CD4-positive, alpha-beta T cell (primary cell): Measurements from ENCODE around the gene AKAP8L. TPM values are rescaled to one million over a fixed set of nuclear protein-coding genes. Genes with fewer than 3 reads are reported as not detected.

Experiments used
- ATAC-seq: fragments of 200-7000 bp; cut with Tn5 transposase; one replicate; pipeline ENCODE4 v1.10.0; 2022; ENCODE audit warnings: mild to moderate bottlenecking; ENCODE audit not compliant: poor library complexity
- CTCF ChIA-PET: fragments of 350-600 bp; sonication (Branson Sonifier 250); formaldehyde crosslinking; loops from one replicate; lab custom pipeline; 2021; ENCODE audit warnings: antibody characterized with exemption, inconsistent platforms; lab: Charles Lee
- POLR2A ChIA-PET: fragments of 350-600 bp; sonication (Branson Sonifier 250); formaldehyde crosslinking; loops from one replicate; lab custom pipeline; 2021; ENCODE audit warnings: antibody characterized with exemption, inconsistent platforms; lab: Charles Lee
- DNase-seq, 14 experiments: peaks; one replicate each; pipeline ENCODE4 v3.0.0-alpha.2; 2013 to 2020; ENCODE audit warnings: mixed read lengths in 2 of 14
- H3K27ac ChIP-seq, 2 donors: one replicate each; pipeline versions ENCODE4 v1.5.1 to v1.7.0; 2013; ENCODE audit warnings: low read length in 2 of 2, low read depth in 1 of 2, mild to moderate bottlenecking in 1 of 2
- H3K27me3 ChIP-seq, 2 experiments: 1 replicate in 1 of 2; 2 replicates in 1 of 2; pipeline versions ENCODE4 v1.6.1 to v1.7.0; 2013; ENCODE audit warnings: low read length in 2 of 2, control low read depth in 1 of 2, mild to moderate bottlenecking in 1 of 2, moderate library complexity in 1 of 2; ENCODE audit not compliant: insufficient read depth in 2 of 2, control insufficient read depth in 1 of 2
- H3K36me3 ChIP-seq: one replicate; pipeline ENCODE4 v1.6.1; 2013; ENCODE audit warnings: low read length, control low read depth; ENCODE audit not compliant: insufficient read depth
- H3K4me1 ChIP-seq: one replicate; pipeline ENCODE4 v1.6.1; 2013; ENCODE audit warnings: low read length, control low read depth; ENCODE audit not compliant: insufficient read depth
- H3K4me3 ChIP-seq: one replicate; pipeline ENCODE4 v1.5.1; 2013; ENCODE audit warnings: mild to moderate bottlenecking, low read length, moderate library complexity
- H3K9me3 ChIP-seq, 2 experiments: 1 replicate in 1 of 2; 2 replicates in 1 of 2; pipeline versions ENCODE4 v1.6.1 to v1.7.0; 2013; ENCODE audit warnings: low read length in 2 of 2, mild to moderate bottlenecking in 2 of 2, control low read depth in 1 of 2, moderate library complexity in 1 of 2; ENCODE audit not compliant: control insufficient read depth in 1 of 2, insufficient read depth in 1 of 2
- H3K27ac Mint-ChIP-seq: one replicate; pipeline ENCODE4 v1.8.0; 2020; ENCODE audit warnings: mixed read lengths
- H3K27me3 Mint-ChIP-seq: one replicate; pipeline ENCODE4 v1.8.0; 2021; ENCODE audit warnings: mixed read lengths
- H3K36me3 Mint-ChIP-seq: one replicate; pipeline ENCODE4 v1.8.0; 2021; ENCODE audit warnings: low read depth, mixed read lengths
- H3K4me1 Mint-ChIP-seq: one replicate; pipeline ENCODE4 v1.8.0; 2021; ENCODE audit warnings: low read depth, mixed read lengths
- H3K4me3 Mint-ChIP-seq: one replicate; pipeline ENCODE4 v1.8.0; 2020; ENCODE audit warnings: mild to moderate bottlenecking, mixed read lengths
- H3K9me3 Mint-ChIP-seq: one replicate; pipeline ENCODE4 v1.8.0; 2020; ENCODE audit warnings: mixed read lengths
- CTCF ChIP-seq: fragments of 200-600 bp; IDR thresholded peaks from one replicate; pipeline ENCODE4 v1.8.0; 2022; ENCODE audit warnings: antibody characterized with exemption, mild to moderate bottlenecking
- intact Hi-C, 2 experiments: fragments of 100-400 bp; cut with DNase I in 1 of 2; cut with micrococcal nuclease in 1 of 2; formaldehyde crosslinking; loops; one replicate each; pipeline versions ENCODE4 v1.15.1 to v1.9.0; 2023 to 2025; cut with DNase I, micrococcal nuclease
- microRNA-seq: library from miRNA; unstranded; fragments of <30 nt; microRNA quantifications from one replicate; pipeline ENCODE4 v1.2.0, GENCODE V29; 2021; ENCODE audit warnings: borderline microRNAs expressed, borderline replicate concordance
- total RNA-seq, 174 experiments: library from RNA in 2 of 174; stranded (reverse) in 2 of 174; gene quantifications; one replicate each; pipeline ENCODE4 v1.2.3 and lab custom pipeline; 2021 to 2026

Gene AKAP8L
- total RNA-seq, 2 experiments from 2014 or later = 157 to 162 TPM

- peaks cover 57% of the 10 kb centered on the region for H3K4me1 ChIP-seq
- H3K27ac Mint-ChIP-seq = peak overlapping the region; percentile 88
- ChIA-PET CTCF (interaction anchor here (1.4 kb wide), 1 partner anchor 88 kb away, joined by 5 read pairs; the partner anchor contains the start of gene AKAP8L), POLR2A (interaction anchor here (0.8 to 5.9 kb wide), 5 partner anchors 14 to 48 kb away, joined by 3 to 80 read pairs (median 4); partner anchors contain the start of gene AKAP8)
- peaks cover 22% of the 10 kb centered on the region for H3K36me3 Mint-ChIP-seq
- peak overlapping the region; percentile 41 to 67 for H3K27ac ChIP-seq
- no peaks in the 10 kb centered on the region for H3K27me3 Mint-ChIP-seq
- peak overlapping the region; percentile 90 for H3K4me3 ChIP-seq
- DNase-seq (peak in 3 of 14 experiments; percentile 60 to 61 (median 60)), ATAC-seq (no peak)
- peaks cover 62% of the 10 kb centered on the region for H3K4me1 Mint-ChIP-seq
- no peaks in the 10 kb centered on the region for H3K9me3 Mint-ChIP-seq
- intact Hi-C loops = loop anchor here (2.0 to 5.0 kb wide), 8 partner anchors 34 to 226 kb away; partner anchors contain the start of genes AKAP8 (in 2 of the 2) and AKAP8L (in 1 of the 2)
- H3K27me3 ChIP-seq = no peaks in the 10 kb centered on the region
- H3K4me3 Mint-ChIP-seq = peak overlapping the region; percentile 96
- H3K9me3 ChIP-seq = no peaks in the 10 kb centered on the region
- TF ChIP-seq CTCF = no peak
- H3K36me3 ChIP-seq = no peaks in the 10 kb centered on the region
Measured at GRCh38 chr19:15330801-15331418, 87.9 kb downstream of the AKAP8L start.

Small RNA genes lying within 50 kb of the gene (microRNA-seq; reads per million reads assigned to microRNA genes)
- gene MIR1470 = not detected

Other genes starting within 250 kb of the AKAP8L start
- not detected for gene NOTCH3, start 218.0 kb downstream of the AKAP8L start, total RNA-seq
- gene EPHX3, start 186.5 kb downstream of the AKAP8L start, total RNA-seq = not detected
- 100 to 1,000 TPM; 101 to 102 TPM for gene BRD4, start 86.4 kb downstream of the AKAP8L start, total RNA-seq
- 10 to 100 TPM; 87.5 to 90.1 TPM for gene AKAP8, start 39.2 kb downstream of the AKAP8L start, total RNA-seq
- gene WIZ, start 31.0 kb upstream of the AKAP8L start, total RNA-seq = 10 to 100 TPM; 12.9 to 14.3 TPM
- 10 to 100 TPM; 91.8 to 92.8 TPM for gene RASAL3, start 45.6 kb upstream of the AKAP8L start, total RNA-seq
- gene PGLYRP2, start 60.5 kb upstream of the AKAP8L start, total RNA-seq = not detected
- gene CYP4F22, start 89.5 kb upstream of the AKAP8L start, total RNA-seq = under 1 TPM; 0.19 to 0.28 TPM
- not detected for gene CYP4F8, start 196.2 kb upstream of the AKAP8L start, total RNA-seq
- not detected for gene CYP4F3, start 221.9 kb upstream of the AKAP8L start, total RNA-seq